ENCODE results near the gene ADGRG1. TPM values are rescaled to one million over a fixed set of nuclear protein-coding genes. Genes with fewer than 3 reads are reported as not detected.

The ADGRG1 gene
- total and polyA plus RNA-seq, 2 experiments from 2014 or later: 0.21 TPM; not detected in 1

GRCh38 chr16:57628783-57629293 lies 408 bp downstream of the ADGRG1 start:
- Histone ChIP-seq H3K36me3 (no peaks in the 10 kb centered on the region), H3K4me1 (ENCODE audit: low read depth) (peaks cover 5% of the 10 kb centered on the region), H3K4me3 (no peak overlapping the region), H3K27me3 (no peaks in the 10 kb centered on the region), H3K9me3 (ENCODE audit: low read depth) (no peaks in the 10 kb centered on the region), H3K27ac (no peak overlapping the region)
- DNase-seq (ENCODE audit: low read depth in 1 of 2, low spot score in 1 of 2): no peak
- no peak for TF ChIP-seq CTCF (IDR thresholded peaks at IDR 0.05; ENCODE audit: low read depth, low read length)

GRCh38 chr16:57629516-57630406 lies 1.3 kb downstream of the ADGRG1 start:
- Histone ChIP-seq H3K4me1 (ENCODE audit: low read depth) (peaks cover 5% of the 10 kb centered on the region), H3K9me3 (ENCODE audit: low read depth) (no peaks in the 10 kb centered on the region), H3K36me3 (no peaks in the 10 kb centered on the region), H3K4me3 (no peak overlapping the region), H3K27ac (no peak overlapping the region), H3K27me3 (no peaks in the 10 kb centered on the region)
- DNase-seq (ENCODE audit: low read depth in 1 of 2, low spot score in 1 of 2): no peak
- no peak for TF ChIP-seq CTCF (IDR thresholded peaks at IDR 0.05; ENCODE audit: low read depth, low read length)

DNA sequence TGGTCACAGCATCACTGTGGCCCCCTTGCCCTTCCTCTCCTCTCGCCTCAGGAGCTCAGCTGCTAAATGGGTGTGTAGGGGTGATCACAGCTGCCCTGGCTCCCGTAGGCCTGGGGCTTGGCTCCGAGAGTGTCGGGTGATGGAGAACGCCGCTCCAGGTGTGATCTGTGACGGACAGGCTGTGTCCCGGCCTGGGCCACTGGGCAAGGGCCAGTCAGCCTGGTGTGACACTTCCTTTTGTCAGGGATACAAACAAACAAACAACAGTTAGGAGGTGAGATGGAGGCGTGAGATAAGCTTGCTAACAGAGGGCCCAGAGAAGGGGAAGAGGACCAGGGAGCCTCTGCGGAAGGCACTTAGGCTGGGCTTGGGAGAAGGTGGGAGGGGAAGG lies 2.0 kb downstream of the ADGRG1 start:
- Histone ChIP-seq H3K36me3 (no peaks in the 10 kb centered on the region), H3K4me3 (no peak overlapping the region), H3K4me1 (ENCODE audit: low read depth) (peaks cover 5% of the 10 kb centered on the region), H3K9me3 (ENCODE audit: low read depth) (no peaks in the 10 kb centered on the region), H3K27ac (no peak overlapping the region), H3K27me3 (no peaks in the 10 kb centered on the region)
- DNase-seq (ENCODE audit: low read depth in 1 of 2, low spot score in 1 of 2): no peak
- no peak for TF ChIP-seq CTCF (IDR thresholded peaks at IDR 0.05; ENCODE audit: low read depth, low read length)

GRCh38 chr16:57630931-57631845 lies 2.8 kb downstream of the ADGRG1 start:
- DNase-seq (ENCODE audit: low read depth in 1 of 2, low spot score in 1 of 2): no peak
- H3K4me1 ChIP-seq (ENCODE audit: low read depth): peaks cover 5% of the 10 kb centered on the region

More at GRCh38 chr16:57630931-57631845, 2.8 kb downstream of the ADGRG1 start:
- Histone ChIP-seq H3K4me3 (no peak overlapping the region), H3K36me3 (no peaks in the 10 kb centered on the region), H3K27me3 (no peaks in the 10 kb centered on the region), H3K9me3 (ENCODE audit: low read depth) (no peaks in the 10 kb centered on the region), H3K27ac (no peak overlapping the region)
- no peak for TF ChIP-seq CTCF (IDR thresholded peaks at IDR 0.05; ENCODE audit: low read depth, low read length)
